K562 (cell line): Measurements from ENCODE around the gene TRDMT1. TPM values are rescaled to one million over a fixed set of nuclear protein-coding genes. Genes with fewer than 3 reads are reported as not detected.

ENCODE experiments used
- BRD9 ChIP-seq: fragments of 450-650 bp; IDR thresholded peaks from 2 replicates; pipeline ENCODE4 v1.6.1; 2018; ENCODE audit warnings: low read depth; ENCODE audit not compliant: partially characterized antibody
- C11orf30 ChIP-seq: fragments of 450-650 bp; IDR thresholded peaks from 2 replicates; pipeline ENCODE4 v1.6.1; 2016; ENCODE audit warnings: low read depth, mild to moderate bottlenecking
- CTCF ChIP-seq, 3 experiments: IDR thresholded peaks in 2 of 3; conservative IDR thresholded peaks in 1 of 3; 2 replicates each; pipeline ENCODE4 v1.5.1; 2011 to 2012; ENCODE audit warnings: low read length in 3 of 3, mild to moderate bottlenecking in 3 of 3, control low read depth in 2 of 3, improper control_type of control experiment in 1 of 3, inconsistent platforms in 1 of 3, low read depth in 1 of 3, mixed read lengths in 1 of 3, moderate library complexity in 1 of 3; ENCODE audit not compliant: insufficient read depth in 2 of 3
- DEAF1 ChIP-seq: fragments of 450-650 bp; formaldehyde crosslinking; IDR thresholded peaks from 2 replicates; pipeline ENCODE4 v1.4.0; 2020; ENCODE audit warnings: mild to moderate bottlenecking, moderate library complexity
- EZH2 ChIP-seq: IDR thresholded peaks from 2 replicates; pipeline ENCODE4 v1.6.1; 2012; ENCODE audit warnings: low read depth, mild to moderate bottlenecking, inconsistent platforms, low read length, borderline replicate concordance
- FOS ChIP-seq: IDR thresholded peaks from 3 replicates; pipeline ENCODE4 v1.6.1; 2011; ENCODE audit not compliant: insufficient read length; ENCODE audit errors: extremely low read depth
- FOSL1 ChIP-seq: fragments of 200-800 bp; sonication (Bioruptor generic); conservative IDR thresholded peaks from 2 replicates; pipeline ENCODE4 v1.6.1; 2016; ENCODE audit warnings: missing genetic modification characterization, missing compliant biosample characterization
- FOXJ2 ChIP-seq: fragments of 200-800 bp; sonication (Bioruptor generic); IDR thresholded peaks from 2 replicates; pipeline ENCODE4 v1.6.1; 2016; ENCODE audit warnings: missing genetic modification characterization, missing compliant biosample characterization
- GABPA ChIP-seq: fragments of 200-800 bp; sonication (Bioruptor generic); conservative IDR thresholded peaks from 2 replicates; pipeline ENCODE4 v1.6.1; 2016; ENCODE audit warnings: low read depth, missing genetic modification characterization, missing compliant biosample characterization
- GTF2E2 ChIP-seq: fragments of 200-800 bp; sonication (Bioruptor generic); IDR thresholded peaks from 2 replicates; pipeline ENCODE4 v1.6.1; 2016; ENCODE audit warnings: missing genetic modification characterization, missing compliant biosample characterization
- HSF4 ChIP-seq: fragments of 250-450 bp; sonication (Bioruptor Pico); IDR thresholded peaks from 2 replicates; pipeline ENCODE4 v2.1.2; 2022; ENCODE audit warnings: mild to moderate bottlenecking, moderate library complexity, borderline replicate concordance
- KDM1A ChIP-seq, 2 experiments: fragments of 450-650 bp; IDR thresholded peaks; 2 replicates each; pipeline ENCODE4 v1.6.1; 2016; ENCODE audit warnings: mild to moderate bottlenecking in 2 of 2
- KLF1 ChIP-seq: fragments of 450-650 bp; IDR thresholded peaks from 2 replicates; pipeline ENCODE4 v1.6.1; 2016; ENCODE audit warnings: missing genetic modification characterization, missing compliant biosample characterization
- MAFG ChIP-seq: fragments of 450-650 bp; conservative IDR thresholded peaks from 2 replicates; pipeline ENCODE4 v1.6.1; 2016; ENCODE audit warnings: missing genetic modification characterization, missing compliant biosample characterization
- NCOR1 ChIP-seq: fragments of 450-650 bp; IDR thresholded peaks from 2 replicates; pipeline ENCODE4 v1.6.1; 2016; ENCODE audit warnings: mild to moderate bottlenecking, moderate library complexity
- NFRKB ChIP-seq: fragments of 450-650 bp; IDR thresholded peaks from 2 replicates; pipeline ENCODE4 v1.6.1; 2016; ENCODE audit warnings: low read depth
- SIN3B ChIP-seq: fragments of 450-650 bp; IDR thresholded peaks from 2 replicates; pipeline ENCODE4 v1.6.1; 2017; ENCODE audit warnings: low read depth, mild to moderate bottlenecking, moderate library complexity
- SMAD4 ChIP-seq: fragments of 250-450 bp; sonication (Bioruptor Pico); conservative IDR thresholded peaks from 2 replicates; pipeline ENCODE4 v1.8.0; 2021; ENCODE audit warnings: inconsistent platforms, mild to moderate bottlenecking, moderate library complexity
- TSC22D4 ChIP-seq: fragments of 450-650 bp; IDR thresholded peaks from 2 replicates; pipeline ENCODE4 v1.6.1; 2016; ENCODE audit warnings: missing genetic modification characterization, missing biosample characterization, control low read depth
- UBTF ChIP-seq, 2 experiments: IDR thresholded peaks; 2 replicates each; pipeline ENCODE4 v1.6.1; 2012; ENCODE audit warnings: improper control_type of control experiment in 2 of 2, low read depth in 2 of 2, low read length in 2 of 2, borderline replicate concordance in 1 of 2
- ZNF316 ChIP-seq: fragments of 450-650 bp; IDR thresholded peaks from 2 replicates; pipeline ENCODE4 v1.6.1; 2016
- ZNF444 ChIP-seq: fragments of 250-450 bp; sonication (Bioruptor Pico); IDR thresholded peaks from 2 replicates; pipeline ENCODE4 v1.4.0; 2020; ENCODE audit warnings: mild to moderate bottlenecking, moderate library complexity
- ZNF696 ChIP-seq: fragments of 250-450 bp; sonication (Bioruptor Pico); conservative IDR thresholded peaks from 2 replicates; pipeline ENCODE4 v1.4.0; 2020; ENCODE audit warnings: mild to moderate bottlenecking, moderate library complexity
- ZSCAN29 ChIP-seq: fragments of 450-650 bp; IDR thresholded peaks from 2 replicates; pipeline ENCODE4 v1.6.1; 2017
- polyA plus RNA-seq, 8 experiments: library from polyadenylated mRNA; depleted of rRNA in 4 of 8; stranded (reverse) in 5 of 8; unstranded in 3 of 8; fragments of >200 nt; fragmentation: Nextera tagmentation in 2 of 8; fragmentation: Illumina TruSeq in 1 of 8; extraction: Ambion mirVana in 2 of 8; extraction: Trizol in 1 of 8; gene quantifications; 2 replicates each; pipeline versions ENCODE4 v1.2.1 to v1.2.3, GENCODE V29; 2011 to 2014; ENCODE audit warnings: inconsistent platforms in 1 of 8, missing spikeins in 1 of 8
- total RNA-seq, 7 experiments: library from RNA; depleted of rRNA in 6 of 7; stranded (reverse); fragments of >200 nt in 6 of 7; fragmentation: Illumina TruSeq in 2 of 7; extraction: Trizol in 2 of 7; gene quantifications; 2 replicates each; pipeline versions ENCODE4 v1.2.1 to v1.2.3, GENCODE V29; 2011 to 2021; ENCODE audit warnings: low replicate concordance in 1 of 7

The TRDMT1 gene
- total and polyA plus RNA-seq, 9 of the 15 experiments (the other 6 are each of a cell fraction or from before 2014, with no cell fraction given), result 5.4 to 12.6 (median 9.3) TPM

- TF ChIP-seq CTCF (IDR thresholded peaks at IDR 0.05 in 2 of 3, conservative IDR thresholded peaks at IDR 0.05 in 1 of 3; ENCODE audit: insufficient read depth in 2 of 3, low read depth in 1 of 3, low read length in 3 of 3), result peak; percentile 17 to 39 (median 36); a peak in 3 of 6 replicates
- TF ChIP-seq TSC22D4, result no peak
- peak; percentile 61 to 77 for TF ChIP-seq KDM1A (IDR thresholded peaks at IDR 0.05)
- TF ChIP-seq KLF1 (tag), result no peak
- peak; percentile 99 for TF ChIP-seq ZNF316
- peak; percentile 96 for TF ChIP-seq MAFG (tag)
- no peak for TF ChIP-seq SIN3B
- TF ChIP-seq NFRKB, result peak; percentile 48; the same call in 1 of the 2 replicates
- TF ChIP-seq ZNF444 (CRISPR knock-in tag), result no peak
- peak; percentile 33; the same call in 1 of the 2 replicates for TF ChIP-seq GTF2E2
- peak; percentile 32; the same call in 1 of the 2 replicates for TF ChIP-seq GABPA (tag)
- no peak for TF ChIP-seq UBTF (IDR thresholded peaks at IDR 0.05; ENCODE audit: borderline replicate concordance in 1 of 2, low read depth in 2 of 2, low read length in 2 of 2)
- TF ChIP-seq NCOR1, result no peak
- peak; percentile 88 for TF ChIP-seq ZSCAN29
- no peak for TF ChIP-seq DEAF1 (CRISPR knock-in tag)
- TF ChIP-seq FOXJ2 (tag), result peak; percentile 54; the same call in 1 of the 2 replicates
- TF ChIP-seq HSF4 (CRISPR knock-in tag), result no peak
- TF ChIP-seq FOS, result no peak
- TF ChIP-seq ZNF696 (CRISPR knock-in tag), result no peak
- no peak for TF ChIP-seq FOSL1
- peak; percentile 98 for TF ChIP-seq C11orf30
- no peak for TF ChIP-seq SMAD4
- TF ChIP-seq BRD9, result peak; percentile 28
- no peak for TF ChIP-seq EZH2
These were observed 26.1 kb upstream of the TRDMT1 start (continued) for GRCh38 chr10:17227367-17228090.
